GM21529 (cell line): ENCODE measurements around the gene CARMIL1.

Source experiments
- ATAC-seq: cut with Tn5 transposase; IDR thresholded peaks from one replicate; pipeline ENCODE4 v1.9.1; 2021; ENCODE audit not compliant: unreplicated experiment

Gene CARMIL1

GRCh38 chr6:25332655-25333071 lies 53.5 kb downstream of the CARMIL1 start:
- no peak for ATAC-seq

- no peak for ATAC-seq
Measured at GRCh38 chr6:25333471-25333870, 54.3 kb downstream of the CARMIL1 start.

- ATAC-seq = no peak
Measured at GRCh38 chr6:25334793-25335192, 55.6 kb downstream of the CARMIL1 start.

- ATAC-seq = no peak
Measured at GRCh38 chr6:25336996-25337395, 57.8 kb downstream of the CARMIL1 start.

- no peak for ATAC-seq
Measured at GRCh38 chr6:25337431-25337830, 58.3 kb downstream of the CARMIL1 start.

- ATAC-seq = no peak
Measured at GRCh38 chr6:25340431-25341202, 61.4 kb downstream of the CARMIL1 start.

GRCh38 chr6:25341203-25341552 lies 62.0 kb downstream of the CARMIL1 start:
- no peak for ATAC-seq

GRCh38 chr6:25341923-25342619 lies 62.9 kb downstream of the CARMIL1 start:
- no peak for ATAC-seq

GRCh38 chr6:25342802-25343201 lies 63.6 kb downstream of the CARMIL1 start:
- no peak for ATAC-seq

GRCh38 chr6:25343984-25344383 lies 64.8 kb downstream of the CARMIL1 start:
- ATAC-seq = no peak

GRCh38 chr6:25344827-25345226 lies 65.7 kb downstream of the CARMIL1 start:
- ATAC-seq = no peak

- no peak for ATAC-seq
Measured at GRCh38 chr6:25346064-25346463, 66.9 kb downstream of the CARMIL1 start.

GRCh38 chr6:25350573-25350972 lies 71.4 kb downstream of the CARMIL1 start:
- ATAC-seq = no peak

GRCh38 chr6:25351485-25351884 lies 72.3 kb downstream of the CARMIL1 start:
- no peak for ATAC-seq

GRCh38 chr6:25352285-25352684 lies 73.1 kb downstream of the CARMIL1 start:
- ATAC-seq = no peak

- ATAC-seq = no peak
Measured at GRCh38 chr6:25354078-25354932, 75.1 kb downstream of the CARMIL1 start.

GRCh38 chr6:25359191-25359861 lies 80.2 kb downstream of the CARMIL1 start:
- ATAC-seq = no peak

GRCh38 chr6:25359891-25360290 lies 80.7 kb downstream of the CARMIL1 start:
- ATAC-seq = no peak

GRCh38 chr6:25360621-25361020 lies 81.4 kb downstream of the CARMIL1 start:
- no peak for ATAC-seq

GRCh38 chr6:25363427-25363826 lies 84.3 kb downstream of the CARMIL1 start:
- ATAC-seq = no peak

GRCh38 chr6:25365154-25365553 lies 86.0 kb downstream of the CARMIL1 start:
- ATAC-seq = no peak
